Skin of body (tissue), 2 donors: ENCODE results near the gene THRSP. TPM values are rescaled to one million over a fixed set of nuclear protein-coding genes. Genes with fewer than 3 reads are reported as not detected.
"Not testable (repeated sequence)": the region's sequence is repeated elsewhere in the genome, so short reads cannot be mapped to it uniquely, and the experiment has no call there.

Experiments
- DNase-seq: peaks from one replicate; lab custom pipeline; 2025; lab: John Stamatoyannopoulos, UW
- total RNA-seq: library from RNA; depleted of rRNA; stranded (reverse); fragments of >200 nt; gene quantifications from one replicate; pipeline ENCODE4 v1.2.3, GENCODE V29; 2014

THRSP gene
- total RNA-seq, 1 donor from 2014 or later: 203 TPM

DNA sequence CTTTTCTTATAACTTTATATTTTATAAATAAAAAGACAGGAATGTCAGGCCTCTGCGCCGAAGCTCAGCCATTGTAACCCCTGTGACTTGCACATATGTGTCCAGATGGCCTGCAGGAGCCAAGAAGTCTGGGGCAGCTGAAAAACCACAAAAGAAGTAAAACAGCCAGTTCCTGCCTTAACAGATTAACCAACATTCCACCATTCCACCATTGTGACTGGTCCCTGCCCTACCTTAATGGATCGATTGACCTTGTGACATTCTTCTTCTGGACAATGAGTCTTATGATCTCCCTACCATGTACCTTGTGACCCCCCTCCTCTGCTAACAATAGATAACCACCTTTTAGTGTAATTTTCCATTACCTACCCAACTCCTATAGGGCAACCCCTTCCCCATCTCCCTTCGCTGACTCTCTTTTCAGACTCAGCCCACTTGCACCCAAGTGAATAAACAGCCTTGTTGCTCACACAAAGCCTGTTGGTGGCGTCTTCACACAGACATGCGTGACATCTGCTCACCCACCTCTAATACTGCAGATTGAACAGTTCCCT is 22.9 kb downstream of the THRSP start:
- not testable (repeated sequence) for DNase-seq

DNA sequence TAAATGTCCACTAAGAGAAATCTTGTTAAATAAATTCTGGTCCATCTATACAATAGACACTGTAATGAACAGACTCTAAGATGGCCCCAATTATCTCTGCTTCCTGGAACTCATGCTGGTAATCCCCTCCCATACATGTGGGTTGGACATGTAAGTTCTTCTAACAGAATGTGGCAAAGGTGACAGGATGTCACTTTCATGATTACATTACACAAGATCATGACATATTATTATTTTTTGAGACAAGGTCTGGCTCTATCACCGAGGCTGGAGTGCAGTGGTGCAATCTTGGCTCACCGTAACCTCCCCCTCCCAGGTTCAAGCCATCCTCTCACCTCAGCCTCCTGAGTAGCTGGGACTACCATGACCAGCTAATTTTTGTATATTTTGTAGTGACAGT is 30.6 kb downstream of the THRSP start:
- no peak for DNase-seq

DNA sequence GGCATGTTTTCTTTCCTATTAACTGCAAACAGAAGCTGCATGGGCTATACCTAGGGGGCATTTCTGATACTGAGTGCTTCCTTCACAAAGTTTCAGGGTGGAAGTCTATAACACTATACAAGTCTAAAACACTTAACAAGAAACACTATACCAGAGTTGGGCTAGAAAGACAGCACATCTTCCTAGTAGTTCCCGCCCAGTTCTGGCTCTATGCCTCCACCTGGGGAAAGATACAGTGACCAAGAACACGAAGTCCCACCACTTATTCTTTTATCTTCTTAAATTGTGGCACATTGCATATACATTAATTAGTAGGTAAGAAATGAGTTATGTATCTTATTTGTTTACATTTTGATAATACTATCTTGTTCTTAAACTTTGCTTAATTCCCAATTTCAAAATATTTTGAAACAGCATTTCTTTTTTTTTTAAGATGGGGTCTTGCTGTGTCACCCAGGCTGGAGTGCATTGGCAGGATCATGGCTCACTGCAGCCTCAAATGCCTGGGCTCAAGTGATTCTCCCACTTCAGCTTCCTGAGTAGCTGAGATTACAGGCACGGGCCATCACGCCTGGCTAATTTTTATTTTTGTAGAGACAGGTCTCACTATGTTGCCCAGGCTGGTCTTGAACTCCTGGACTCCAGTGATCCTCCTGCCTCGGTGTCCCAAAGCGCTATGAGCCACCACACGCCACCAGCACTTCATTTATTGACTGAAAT is 34.2 kb downstream of the THRSP start:
- DNase-seq: no peak

DNA sequence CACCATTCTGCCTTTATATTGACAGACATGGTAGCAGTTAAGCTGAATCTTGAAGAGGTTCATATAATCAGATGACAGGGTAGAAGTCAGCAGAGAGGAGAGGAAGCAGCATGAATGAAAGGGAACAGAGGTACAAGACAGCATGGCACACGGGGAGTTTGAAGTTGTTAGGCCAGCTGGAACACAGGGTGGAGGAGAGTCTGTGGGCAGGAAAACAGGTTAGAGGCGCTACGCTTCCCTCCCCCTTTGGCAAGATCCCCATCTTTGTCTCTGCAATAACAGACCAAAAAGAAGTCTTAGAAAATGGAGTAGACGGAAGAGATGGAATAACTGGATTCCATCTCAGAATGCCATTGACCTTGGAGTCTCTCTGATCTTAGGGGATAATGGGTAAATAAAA is 36.0 kb downstream of the THRSP start:
- DNase-seq: no peak

DNA sequence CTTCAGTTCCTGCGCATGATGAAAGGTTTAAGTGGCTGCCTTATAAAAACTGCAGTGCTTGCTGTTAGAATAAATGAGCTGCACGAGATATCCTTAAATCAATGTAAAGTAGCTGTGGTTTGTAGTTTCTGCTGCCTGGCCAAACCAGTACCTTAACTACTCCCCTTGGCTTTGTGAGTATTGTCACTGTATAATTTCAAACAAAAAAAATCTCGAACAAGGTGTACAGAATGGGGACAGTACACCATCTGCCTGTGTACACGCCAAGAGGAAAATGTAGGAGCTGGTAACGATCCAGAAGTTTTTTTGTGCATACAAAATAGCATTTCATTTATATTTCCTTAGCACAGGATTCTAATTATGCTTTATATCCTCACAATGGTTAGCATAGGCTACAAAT is 36.6 kb downstream of the THRSP start:
- DNase-seq: no peak

DNA sequence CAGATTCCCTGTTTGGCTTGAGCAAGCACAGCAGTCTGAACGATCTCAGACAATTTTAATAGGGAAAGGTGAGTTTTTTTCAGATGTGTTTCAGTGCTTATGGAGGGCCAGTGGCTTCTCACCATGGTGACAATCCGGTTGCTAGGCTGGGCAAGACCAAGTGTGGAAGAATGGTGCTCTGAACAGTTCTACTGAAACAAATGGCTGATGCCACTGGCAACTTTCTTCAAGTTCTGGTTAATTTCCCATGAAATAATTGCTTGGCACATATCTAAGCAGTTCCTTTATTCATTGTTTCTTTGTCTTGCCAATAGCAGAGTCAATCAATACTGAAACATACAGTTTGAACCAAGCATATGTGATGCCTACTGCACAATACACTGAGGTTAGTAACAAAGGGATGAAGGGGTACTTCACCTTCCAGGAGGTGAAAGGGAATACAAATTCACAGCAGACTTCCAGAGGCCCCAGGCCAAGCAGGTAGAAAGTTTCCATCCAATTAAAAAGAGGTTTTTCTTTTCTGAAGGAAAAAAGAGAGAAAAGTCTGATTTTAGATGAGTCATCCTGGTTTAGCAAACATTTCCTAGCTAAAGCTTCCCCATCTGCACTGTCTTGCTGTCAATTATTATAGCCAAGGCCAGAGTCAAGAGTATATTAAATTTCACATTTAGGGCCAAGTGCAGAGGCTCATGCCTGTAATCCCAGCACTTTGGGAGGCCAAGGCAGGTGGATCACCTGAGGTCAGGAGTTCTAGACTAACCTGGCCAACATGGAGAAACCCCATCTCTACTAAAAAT is 37.2 kb downstream of the THRSP start:
- DNase-seq: no peak

DNA sequence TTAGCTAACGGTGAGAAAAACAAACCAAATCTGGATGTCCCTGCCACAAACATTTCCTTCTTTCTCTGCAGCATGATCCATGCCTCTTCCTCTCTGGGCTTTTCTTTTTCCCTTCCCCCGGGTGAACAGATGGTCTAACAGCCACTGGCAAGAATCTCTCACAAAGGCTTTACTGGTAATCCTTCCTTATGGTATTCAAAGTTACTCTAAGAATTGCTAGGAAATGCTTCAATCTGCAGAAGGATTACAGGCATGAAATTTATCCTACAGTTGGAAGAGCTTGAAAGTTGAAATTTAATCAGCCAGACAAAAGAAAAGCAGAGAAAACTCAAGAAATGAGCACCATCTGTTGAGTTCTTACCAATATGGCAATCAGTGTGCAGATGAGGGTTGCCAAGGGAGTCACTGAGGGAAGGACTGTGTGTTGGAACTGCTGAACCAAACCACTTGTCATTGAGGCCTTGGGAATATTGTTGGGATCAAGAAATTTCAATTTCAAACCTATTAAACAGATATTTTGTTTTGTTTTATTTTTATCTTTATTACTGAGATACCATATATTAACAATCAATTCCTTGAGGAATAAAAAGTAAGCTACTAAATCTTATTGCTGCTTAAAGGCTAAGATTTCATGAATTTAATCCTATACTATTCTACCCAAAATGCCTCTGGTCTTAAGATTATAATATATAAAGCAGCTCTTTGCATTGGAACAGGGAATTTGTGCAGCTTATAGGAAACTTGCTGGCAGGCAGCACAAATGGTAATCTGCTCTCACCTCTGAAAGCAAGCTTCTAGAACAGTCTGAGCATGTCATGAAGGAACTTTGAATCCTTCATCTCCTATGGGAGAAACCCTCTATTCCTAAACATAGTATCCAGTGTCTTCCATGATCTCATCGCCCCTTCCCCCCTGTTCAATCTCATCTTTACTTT is 45.7 kb downstream of the THRSP start:
- no peak for DNase-seq

DNA sequence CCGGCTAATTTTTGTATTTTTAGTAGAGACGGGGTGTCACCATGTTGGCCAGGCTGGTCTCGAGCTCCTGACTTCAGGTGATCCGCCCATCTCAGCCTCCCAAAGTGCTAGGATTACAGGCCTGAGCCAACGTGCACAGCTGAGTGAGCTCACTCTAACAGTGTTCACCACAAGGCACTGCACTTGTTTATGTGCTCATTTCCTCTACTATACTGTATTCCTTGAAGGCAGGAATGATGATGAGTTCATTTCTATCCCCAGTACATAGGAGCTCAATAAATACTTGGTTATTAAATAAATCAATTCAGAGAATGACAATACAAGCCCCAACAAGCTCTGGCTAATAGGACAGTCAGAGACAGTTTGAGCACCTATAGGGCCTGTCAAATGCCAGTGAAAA is 46.7 kb downstream of the THRSP start:
- DNase-seq: no peak

DNA sequence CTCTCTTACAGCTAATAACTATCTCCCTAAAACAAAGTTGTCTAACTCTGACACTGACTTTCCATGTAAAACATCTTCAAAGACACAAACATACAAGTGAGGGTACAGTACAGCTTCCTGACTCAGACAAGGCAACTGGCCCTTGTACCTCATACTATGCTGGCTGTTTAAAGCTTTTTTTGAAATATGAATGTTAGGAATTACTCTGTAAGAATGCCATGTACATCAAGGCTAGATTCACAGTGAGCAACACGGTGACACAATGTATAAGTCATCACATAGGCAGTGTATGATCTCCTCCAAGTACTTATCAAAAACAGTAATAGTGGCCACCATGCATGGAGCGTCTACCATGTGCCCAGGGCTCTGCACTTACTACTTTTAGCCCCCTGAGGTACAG is 47.2 kb downstream of the THRSP start:
- DNase-seq: no peak

DNA sequence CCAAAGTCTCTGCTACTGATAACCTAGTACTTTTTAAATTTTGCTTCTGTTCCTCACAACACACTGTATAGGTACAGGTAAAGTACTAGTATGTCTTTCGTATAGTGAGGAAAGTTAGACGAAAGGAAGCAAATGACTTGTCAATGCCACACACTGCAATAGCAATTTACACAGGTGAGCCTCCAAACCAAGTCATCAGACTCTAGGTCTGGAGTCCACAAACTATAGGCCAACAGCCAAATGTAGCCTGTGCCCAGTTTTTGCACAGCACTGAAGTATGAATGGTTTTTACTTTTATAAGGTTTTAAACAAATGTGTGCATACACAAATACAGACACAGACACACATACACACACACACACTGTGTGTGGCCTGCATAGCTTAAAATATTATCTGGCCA is 47.6 kb downstream of the THRSP start:
- no peak for DNase-seq

DNA sequence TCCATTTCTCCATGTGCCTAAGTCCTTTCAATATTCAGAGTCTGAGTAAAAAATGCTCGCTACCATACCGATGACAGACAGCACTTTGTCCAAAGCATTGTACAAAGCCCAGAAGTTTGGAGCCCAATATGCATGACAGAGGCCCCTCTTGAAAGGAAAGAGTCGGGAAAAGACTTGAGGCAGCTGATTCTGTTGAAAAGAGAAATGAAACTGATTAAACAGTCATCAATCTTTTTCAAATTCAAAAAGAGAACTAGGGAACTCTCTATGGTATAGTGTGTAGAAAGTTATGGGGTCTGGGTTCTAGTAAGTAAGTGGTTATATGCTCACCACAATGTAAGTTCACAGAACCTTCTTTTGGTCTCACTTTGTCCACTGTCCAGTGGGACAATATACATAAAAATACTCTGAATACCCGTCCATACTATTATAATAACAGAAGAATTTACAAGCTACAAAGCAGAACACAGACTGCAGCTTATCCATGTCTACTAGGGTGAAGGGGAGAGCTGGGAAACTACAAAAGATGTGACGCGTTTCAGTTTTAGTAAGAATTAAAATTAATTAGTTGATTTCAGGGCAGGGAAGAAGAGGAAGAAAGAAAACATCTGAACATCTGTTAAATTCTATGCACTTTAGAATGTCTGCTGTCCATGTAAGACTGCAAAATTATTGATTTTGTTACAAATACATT is 49.1 kb downstream of the THRSP start:
- DNase-seq: no peak

Other genes starting within 250 kb of the THRSP start
- gene RSF1, start 243.1 kb upstream of the THRSP start, total RNA-seq: 64.4 TPM
- 18.1 TPM for gene AAMDC, start 242.7 kb upstream of the THRSP start, total RNA-seq
- 43.2 TPM for gene INTS4, start 69.2 kb upstream of the THRSP start, total RNA-seq
- 1.6 TPM for gene KCTD14, start 40.6 kb upstream of the THRSP start, total RNA-seq
- 52.7 TPM for gene NDUFC2, start 16.0 kb downstream of the THRSP start, total RNA-seq
- gene ALG8, start 75.8 kb downstream of the THRSP start, total RNA-seq: 26.2 TPM
- gene KCTD21, start 124.8 kb downstream of the THRSP start, total RNA-seq: 3.1 TPM
- gene USP35, start 125.1 kb downstream of the THRSP start, total RNA-seq: 3.3 TPM